DND-41 (cell line): ENCODE data around the gene GTF2A2.
"Not testable (repeated sequence)": the region's sequence is repeated elsewhere in the genome, so short reads cannot be mapped to it uniquely, and the experiment has no call there.

Source experiments
- CTCF ChIP-seq: IDR thresholded peaks from 2 replicates; pipeline ENCODE4 v1.5.1; 2012; ENCODE audit warnings: borderline replicate concordance, low read length, moderate library complexity, mild to moderate bottlenecking; ENCODE audit not compliant: poor library complexity, severe bottlenecking; ENCODE audit errors: extremely low read depth
- EZH2 ChIP-seq: IDR thresholded peaks from 3 replicates; pipeline ENCODE4 v1.6.1; 2012; ENCODE audit warnings: borderline replicate concordance, low read depth, mild to moderate bottlenecking, moderate library complexity, low read length, inconsistent platforms; ENCODE audit not compliant: severe bottlenecking

GRCh38 chr15:59637507-59637906 is 19.8 kb downstream of the GTF2A2 start:
- not testable (repeated sequence) for TF ChIP-seq CTCF, EZH2
